Neural cell (in vitro differentiated cells): ENCODE data around the gene ZBTB8A.

Source experiments
- EP300 ChIP-seq: fragments of 450-650 bp; conservative IDR thresholded peaks from 2 replicates; pipeline ENCODE4 v1.6.1; 2014; ENCODE audit warnings: antibody characterized with exemption, mild to moderate bottlenecking, moderate library complexity; ENCODE audit not compliant: poor library complexity, severe bottlenecking
- MXI1 ChIP-seq: fragments of 450-650 bp; conservative IDR thresholded peaks from 2 replicates; pipeline ENCODE4 v1.6.1; 2014; ENCODE audit warnings: antibody characterized with exemption, mild to moderate bottlenecking; ENCODE audit not compliant: poor library complexity, severe bottlenecking
- TF ChIP-seq, protein P1 (sequence below): fragments of 450-650 bp; IDR thresholded peaks from 2 replicates; pipeline ENCODE4 v1.5.1; 2014; ENCODE audit warnings: antibody characterized with exemption, mild to moderate bottlenecking, moderate library complexity; ENCODE audit not compliant: poor library complexity, severe bottlenecking

DNA sequence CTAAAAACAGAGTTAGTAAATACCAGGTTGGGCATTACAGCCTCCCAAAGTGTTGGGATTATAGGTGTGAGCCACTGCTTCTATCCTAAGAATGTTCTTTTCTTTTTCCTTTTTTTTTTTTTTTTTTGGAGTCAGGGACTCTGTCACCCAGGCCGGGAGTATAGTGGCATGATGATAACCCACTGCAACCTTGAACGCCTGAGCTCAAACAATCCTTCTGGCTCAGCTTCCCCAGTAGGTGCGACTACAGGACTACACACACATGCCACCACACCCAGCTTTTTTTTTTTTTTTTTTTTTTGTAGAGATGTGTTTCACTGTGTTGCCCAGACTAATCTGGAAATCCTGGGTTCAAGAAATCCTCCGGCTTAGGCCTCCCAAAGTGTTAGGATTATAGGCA, 105.2 kb downstream of the ZBTB8A start:
- TF ChIP-seq EP300 = no peak
- TF ChIP-seq, protein P1, sequence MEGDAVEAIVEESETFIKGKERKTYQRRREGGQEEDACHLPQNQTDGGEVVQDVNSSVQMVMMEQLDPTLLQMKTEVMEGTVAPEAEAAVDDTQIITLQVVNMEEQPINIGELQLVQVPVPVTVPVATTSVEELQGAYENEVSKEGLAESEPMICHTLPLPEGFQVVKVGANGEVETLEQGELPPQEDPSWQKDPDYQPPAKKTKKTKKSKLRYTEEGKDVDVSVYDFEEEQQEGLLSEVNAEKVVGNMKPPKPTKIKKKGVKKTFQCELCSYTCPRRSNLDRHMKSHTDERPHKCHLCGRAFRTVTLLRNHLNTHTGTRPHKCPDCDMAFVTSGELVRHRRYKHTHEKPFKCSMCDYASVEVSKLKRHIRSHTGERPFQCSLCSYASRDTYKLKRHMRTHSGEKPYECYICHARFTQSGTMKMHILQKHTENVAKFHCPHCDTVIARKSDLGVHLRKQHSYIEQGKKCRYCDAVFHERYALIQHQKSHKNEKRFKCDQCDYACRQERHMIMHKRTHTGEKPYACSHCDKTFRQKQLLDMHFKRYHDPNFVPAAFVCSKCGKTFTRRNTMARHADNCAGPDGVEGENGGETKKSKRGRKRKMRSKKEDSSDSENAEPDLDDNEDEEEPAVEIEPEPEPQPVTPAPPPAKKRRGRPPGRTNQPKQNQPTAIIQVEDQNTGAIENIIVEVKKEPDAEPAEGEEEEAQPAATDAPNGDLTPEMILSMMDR = no peak
- TF ChIP-seq MXI1 = no peak
